GM21619 (cell line): ENCODE measurements around the gene SIRPA.

Experiments used
- ATAC-seq: cut with Tn5 transposase; IDR thresholded peaks from one replicate; pipeline ENCODE4 v1.9.1; 2021; ENCODE audit not compliant: unreplicated experiment

SIRPA gene

DNA sequence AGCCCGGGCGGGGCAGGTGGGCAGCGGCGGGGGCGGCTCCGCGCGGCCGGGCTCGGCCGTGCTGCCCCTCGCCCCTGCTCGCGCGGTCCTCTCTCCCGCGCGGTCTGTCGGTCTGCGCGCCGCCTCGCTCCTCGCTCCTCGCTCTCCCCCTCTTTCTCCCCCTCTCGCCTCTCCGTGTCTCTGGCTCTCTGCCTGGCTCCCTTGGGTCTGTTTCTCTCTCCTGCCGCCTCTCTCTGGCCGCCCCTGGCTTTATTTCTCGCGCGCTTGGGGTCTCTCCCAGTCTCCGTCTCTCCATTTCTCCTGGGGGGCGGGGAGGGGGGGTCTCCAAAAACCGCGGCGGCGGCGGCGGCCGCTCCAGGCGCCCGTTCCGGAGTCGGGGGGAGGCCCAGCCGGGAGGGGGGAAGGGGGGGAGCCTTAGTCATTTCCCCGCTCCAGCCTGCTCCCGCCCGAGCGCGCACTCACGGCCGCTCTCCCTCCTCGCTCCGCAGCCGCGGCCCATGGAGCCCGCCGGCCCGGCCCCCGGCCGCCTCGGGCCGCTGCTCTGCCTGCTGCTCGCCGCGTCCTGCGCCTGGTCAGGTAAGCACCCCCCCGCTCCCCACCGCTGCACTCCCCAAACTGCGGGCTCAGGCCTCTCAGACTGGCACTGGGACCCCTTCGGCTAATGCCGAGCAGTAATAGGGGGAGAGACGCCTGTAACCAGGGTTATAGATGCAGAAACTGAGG is at the start of gene SIRPA:
SIRPA (plus strand) TSS at position 457 of the 723 bp plus-strand sequence; CDS start at position 498, 41 bp downstream.
- ATAC-seq: no peak

- no peak for ATAC-seq
Measured at GRCh38 chr20:1845701-1846100, 49.5 kb upstream of the SIRPA start.

- ATAC-seq: no peak
Measured at GRCh38 chr20:1846341-1846740, 48.9 kb upstream of the SIRPA start.

DNA sequence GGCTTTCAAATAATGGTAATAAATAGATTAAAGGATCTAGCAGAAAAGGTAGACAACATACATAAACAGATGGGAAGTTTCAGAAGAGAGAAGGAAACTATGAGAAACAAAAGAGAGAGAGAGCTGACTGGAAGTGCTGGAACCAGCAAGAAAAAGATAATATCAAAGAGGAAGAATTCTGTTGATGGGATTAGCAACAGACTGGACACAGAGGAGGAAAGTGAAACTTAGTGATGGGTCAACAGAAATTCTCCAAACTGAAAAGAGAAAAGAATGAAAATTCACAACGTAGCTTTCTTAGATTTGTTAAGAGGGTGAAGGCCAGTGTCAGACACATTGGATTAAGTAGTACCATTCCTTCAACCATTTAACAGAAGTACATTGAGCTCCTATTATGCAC is 48.3 kb upstream of the SIRPA start:
- ATAC-seq: no peak

DNA sequence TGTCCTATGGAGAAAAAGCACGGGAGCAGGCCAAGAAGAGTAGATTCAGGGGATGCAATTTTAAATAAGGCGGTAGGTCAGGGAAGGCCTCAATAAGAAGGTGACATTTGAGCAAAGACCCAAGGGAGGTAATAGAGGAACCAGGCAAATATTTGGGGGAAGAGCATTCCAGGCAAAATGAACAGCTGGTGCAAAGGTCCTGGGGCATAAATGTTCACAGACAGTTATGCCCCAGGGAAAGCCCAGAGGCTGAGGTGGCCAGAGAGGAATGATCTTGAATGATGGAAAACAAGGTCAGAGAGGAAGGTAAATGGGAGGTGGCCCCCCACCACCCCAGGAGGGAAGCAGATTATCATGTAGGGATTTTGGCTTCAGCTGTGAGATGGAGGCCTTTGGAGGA is 47.4 kb upstream of the SIRPA start:
- ATAC-seq: no peak

DNA sequence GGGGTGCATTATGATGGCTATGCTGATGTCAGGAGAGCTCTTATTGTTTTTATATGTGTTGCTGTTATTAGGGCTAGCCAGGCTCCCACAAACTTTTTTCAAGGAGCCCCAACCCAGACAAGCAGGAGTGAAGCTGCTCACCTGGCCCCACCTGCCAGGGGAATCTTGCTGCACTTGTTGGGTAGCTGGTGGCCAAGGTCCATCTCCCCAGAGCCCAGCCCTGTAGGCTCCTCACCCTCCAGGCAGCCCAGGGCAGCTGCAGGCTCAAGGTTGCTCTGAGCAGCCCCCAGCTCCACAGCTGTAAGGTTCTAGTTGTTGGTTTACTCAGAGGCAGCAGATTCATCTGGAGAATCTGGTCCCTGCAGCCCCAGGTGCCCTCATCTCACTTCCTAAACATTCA is 46.8 kb upstream of the SIRPA start:
- no peak for ATAC-seq

DNA sequence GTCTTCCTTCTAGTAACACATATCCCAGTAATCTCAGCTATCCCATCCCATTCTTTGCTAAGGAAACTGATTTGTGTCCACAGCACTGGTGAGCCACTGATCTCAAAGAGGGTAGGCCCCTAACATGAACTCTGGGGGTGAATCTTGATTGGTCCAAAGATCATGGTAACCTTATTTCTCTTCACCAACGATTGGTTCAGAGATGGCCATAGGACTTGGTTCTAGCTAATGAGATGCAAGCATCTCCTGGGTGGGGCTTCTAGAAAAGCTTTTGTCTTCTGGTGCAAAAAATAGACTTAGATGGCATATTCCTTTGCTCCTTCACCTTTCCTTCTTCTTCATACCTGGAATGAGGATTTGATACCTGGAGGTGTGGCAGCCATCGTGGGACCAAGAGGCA is 43.8 kb upstream of the SIRPA start:
- ATAC-seq: no peak

- no peak for ATAC-seq
Measured at GRCh38 chr20:1853473-1853872, 41.7 kb upstream of the SIRPA start.

- no peak for ATAC-seq
Measured at GRCh38 chr20:1854246-1854645, 41.0 kb upstream of the SIRPA start.

DNA sequence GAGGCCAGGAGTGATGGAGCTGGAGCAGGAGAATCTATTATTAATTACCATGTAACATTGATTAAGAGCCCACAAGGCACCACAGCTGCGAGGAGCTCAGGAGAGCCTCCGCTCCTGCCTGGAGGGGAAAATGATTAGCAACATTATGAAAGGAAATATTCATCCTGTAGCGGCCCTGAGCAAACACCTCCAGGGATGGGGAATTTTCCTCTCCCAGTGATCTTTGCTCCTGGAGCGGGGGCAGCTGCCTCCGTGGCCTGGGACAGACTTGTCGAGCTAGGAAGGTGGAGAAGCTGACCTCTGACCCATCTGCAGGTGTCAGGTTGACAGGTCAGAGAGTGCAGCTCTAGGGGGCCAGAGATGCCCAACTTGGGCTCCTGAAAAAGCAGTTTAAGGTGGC is 40.1 kb upstream of the SIRPA start:
- ATAC-seq: no peak

DNA sequence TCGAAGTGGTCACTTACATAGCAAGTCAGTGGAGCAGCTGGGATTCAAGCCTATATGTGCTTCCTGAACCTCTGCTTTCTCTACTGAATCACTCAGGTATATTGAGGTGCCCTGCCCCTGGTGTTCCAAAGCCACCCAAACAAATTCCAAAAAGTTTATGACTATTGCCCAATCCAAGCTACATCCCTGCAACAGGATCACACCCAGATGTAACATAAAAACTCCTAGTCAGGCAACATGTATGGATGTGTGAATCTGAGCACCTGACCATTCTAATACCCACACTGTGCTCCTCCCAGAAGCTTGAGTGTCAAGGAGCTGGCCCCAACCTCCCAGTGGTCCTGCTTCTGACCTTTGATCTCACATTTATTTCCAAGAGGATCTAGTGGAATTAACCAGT is 39.5 kb upstream of the SIRPA start:
- ATAC-seq: no peak

DNA sequence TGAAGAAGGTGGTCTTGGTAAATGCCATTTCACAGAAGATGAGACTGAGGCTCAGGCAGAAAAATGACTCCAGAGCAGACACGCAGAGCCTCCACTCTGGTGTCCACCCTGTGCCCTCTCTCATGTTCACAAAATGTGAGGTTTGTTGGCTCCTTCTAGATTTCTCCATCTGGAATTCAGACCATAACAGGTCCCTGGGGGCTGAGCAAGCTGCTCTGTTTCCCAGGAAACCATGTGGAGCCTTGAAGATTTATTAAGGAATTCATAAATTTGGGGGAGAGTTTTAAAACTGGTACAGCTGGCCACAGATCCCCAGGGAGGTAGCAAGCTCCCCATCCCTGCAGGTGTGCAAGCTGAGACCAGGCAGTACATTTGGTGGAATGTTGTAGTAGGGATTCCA is 38.8 kb upstream of the SIRPA start:
- ATAC-seq: no peak

- ATAC-seq: no peak
Measured at GRCh38 chr20:1857466-1857865, 37.7 kb upstream of the SIRPA start.

- no peak for ATAC-seq
Measured at GRCh38 chr20:1858871-1859270, 36.3 kb upstream of the SIRPA start.

DNA sequence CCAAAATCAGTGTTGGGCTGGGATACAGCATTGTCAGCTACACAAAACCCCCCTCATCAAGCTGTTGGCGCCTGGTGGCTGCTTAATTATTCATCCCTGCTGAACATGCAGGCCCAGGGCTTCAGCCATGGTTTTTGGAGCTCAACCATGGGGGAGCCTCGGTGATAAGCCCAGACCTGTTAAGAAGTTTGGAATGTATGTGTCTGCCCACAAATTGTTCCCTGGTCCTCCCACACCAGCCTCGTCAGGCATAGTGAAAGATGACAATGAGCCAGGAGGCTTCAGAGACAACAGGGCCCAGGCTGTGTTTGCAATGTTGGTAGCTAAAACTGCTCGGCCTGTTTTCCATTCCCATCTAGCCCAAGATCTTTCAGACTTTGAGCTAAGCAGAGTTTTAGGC is 34.8 kb upstream of the SIRPA start:
- no peak for ATAC-seq

- ATAC-seq: no peak
Measured at GRCh38 chr20:1861347-1861976, 33.7 kb upstream of the SIRPA start.

- ATAC-seq: no peak
Measured at GRCh38 chr20:1861996-1862662, 33.1 kb upstream of the SIRPA start.

GRCh38 chr20:1862663-1863053 is 32.5 kb upstream of the SIRPA start:
- ATAC-seq: no peak

DNA sequence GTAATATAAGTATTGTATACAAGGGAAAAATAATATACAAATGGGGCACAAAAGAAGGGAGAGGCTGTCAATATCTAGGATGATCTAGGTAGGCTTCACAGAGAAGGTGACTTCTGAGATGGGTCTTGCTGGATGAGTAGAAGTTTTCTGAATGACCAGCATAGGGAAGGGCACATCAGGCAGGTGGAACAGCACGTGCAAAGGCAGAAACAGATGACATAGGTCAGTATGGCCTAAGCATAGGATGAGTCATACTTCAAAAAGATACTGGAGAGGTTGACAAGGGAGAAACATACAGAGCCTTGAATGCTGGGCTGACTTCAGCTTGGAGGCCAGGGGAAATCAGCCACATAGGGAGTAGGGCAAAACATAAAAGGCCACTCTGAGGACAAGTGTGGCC is 31.9 kb upstream of the SIRPA start:
- ATAC-seq: no peak

- no peak for ATAC-seq
Measured at GRCh38 chr20:1866834-1867233, 28.4 kb upstream of the SIRPA start.

- no peak for ATAC-seq
Measured at GRCh38 chr20:1867495-1868260, 27.5 kb upstream of the SIRPA start.

DNA sequence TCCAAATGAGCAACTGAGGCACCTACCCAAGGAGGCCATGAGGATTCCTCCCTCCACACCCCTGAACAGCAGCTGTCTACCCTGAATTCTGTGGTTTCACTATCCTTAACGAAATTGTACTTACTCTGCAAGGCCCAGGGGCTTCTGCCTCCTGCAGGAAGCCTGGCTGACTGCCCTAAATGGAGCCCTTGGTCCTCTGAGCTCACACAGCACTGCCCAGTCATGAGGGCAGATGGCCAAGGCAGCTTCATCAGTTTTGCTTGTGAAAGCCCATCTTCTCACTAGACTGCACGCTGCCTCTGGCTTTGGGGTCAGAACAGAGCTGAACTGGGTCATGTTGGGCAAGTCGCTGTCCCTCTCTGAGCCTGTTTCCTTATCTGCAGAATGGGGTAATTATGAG is 26.4 kb upstream of the SIRPA start:
- ATAC-seq: no peak
